ENCODE data around the gene PRDM7. TPM values are rescaled to one million over a fixed set of nuclear protein-coding genes. Genes with fewer than 3 reads are reported as not detected.

The PRDM7 gene
- polyA plus RNA-seq, 2 of the 4 experiments (the other 2 are of a cell fraction) = not detected

DNA sequence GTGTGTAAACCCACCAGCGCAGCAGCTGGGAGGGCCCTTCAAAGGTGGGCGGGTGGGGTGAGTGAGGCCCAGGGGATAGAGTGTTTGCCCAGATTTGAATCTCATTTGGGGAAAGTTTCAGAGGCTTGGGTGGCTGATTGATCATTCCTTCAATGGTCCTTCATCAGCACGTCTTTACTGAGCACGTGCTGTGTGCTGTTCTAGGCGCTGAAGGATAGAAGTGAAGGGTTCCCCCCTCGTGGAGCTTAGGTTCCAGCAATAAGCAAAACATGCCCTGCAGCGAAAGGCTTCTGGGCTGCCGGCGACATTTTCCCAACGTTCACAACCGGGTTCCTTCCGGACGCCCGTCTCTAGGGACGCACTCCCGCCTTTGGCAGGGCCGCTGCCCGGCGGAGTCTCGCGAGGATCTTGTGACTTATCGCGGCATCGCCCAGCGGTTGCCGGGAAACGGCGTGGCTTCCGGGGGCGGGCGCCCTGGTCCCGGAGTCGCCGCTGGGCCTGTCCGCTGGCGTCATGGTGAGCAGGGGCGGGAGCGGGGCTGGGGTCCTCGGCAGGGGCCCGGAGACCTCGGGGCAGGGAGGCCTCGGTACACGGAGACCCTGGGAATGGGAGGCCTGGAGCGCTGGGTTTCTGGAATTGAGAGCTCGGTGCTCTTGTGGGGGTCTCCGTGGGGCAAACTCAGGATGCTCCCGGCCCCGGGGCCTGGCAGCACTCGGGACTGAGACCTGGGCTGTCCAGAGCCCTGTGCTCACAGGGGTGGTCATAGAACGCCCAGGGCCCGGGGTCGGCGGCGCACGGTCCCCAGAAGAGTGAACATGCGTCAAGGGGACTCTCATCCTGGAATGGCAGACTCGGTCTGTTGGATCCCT is 54.7 kb downstream of the PRDM7 start (continued):
- TF ChIP-seq, protein P1, sequence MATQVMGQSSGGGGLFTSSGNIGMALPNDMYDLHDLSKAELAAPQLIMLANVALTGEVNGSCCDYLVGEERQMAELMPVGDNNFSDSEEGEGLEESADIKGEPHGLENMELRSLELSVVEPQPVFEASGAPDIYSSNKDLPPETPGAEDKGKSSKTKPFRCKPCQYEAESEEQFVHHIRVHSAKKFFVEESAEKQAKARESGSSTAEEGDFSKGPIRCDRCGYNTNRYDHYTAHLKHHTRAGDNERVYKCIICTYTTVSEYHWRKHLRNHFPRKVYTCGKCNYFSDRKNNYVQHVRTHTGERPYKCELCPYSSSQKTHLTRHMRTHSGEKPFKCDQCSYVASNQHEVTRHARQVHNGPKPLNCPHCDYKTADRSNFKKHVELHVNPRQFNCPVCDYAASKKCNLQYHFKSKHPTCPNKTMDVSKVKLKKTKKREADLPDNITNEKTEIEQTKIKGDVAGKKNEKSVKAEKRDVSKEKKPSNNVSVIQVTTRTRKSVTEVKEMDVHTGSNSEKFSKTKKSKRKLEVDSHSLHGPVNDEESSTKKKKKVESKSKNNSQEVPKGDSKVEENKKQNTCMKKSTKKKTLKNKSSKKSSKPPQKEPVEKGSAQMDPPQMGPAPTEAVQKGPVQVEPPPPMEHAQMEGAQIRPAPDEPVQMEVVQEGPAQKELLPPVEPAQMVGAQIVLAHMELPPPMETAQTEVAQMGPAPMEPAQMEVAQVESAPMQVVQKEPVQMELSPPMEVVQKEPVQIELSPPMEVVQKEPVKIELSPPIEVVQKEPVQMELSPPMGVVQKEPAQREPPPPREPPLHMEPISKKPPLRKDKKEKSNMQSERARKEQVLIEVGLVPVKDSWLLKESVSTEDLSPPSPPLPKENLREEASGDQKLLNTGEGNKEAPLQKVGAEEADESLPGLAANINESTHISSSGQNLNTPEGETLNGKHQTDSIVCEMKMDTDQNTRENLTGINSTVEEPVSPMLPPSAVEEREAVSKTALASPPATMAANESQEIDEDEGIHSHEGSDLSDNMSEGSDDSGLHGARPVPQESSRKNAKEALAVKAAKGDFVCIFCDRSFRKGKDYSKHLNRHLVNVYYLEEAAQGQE (IDR thresholded peaks at IDR 0.05) = peak; percentile 100
- TF ChIP-seq HOXB5 (CRISPR knock-in tag; IDR thresholded peaks at IDR 0.05) (peak; percentile 90; the same call in 1 of the 2 replicates), MAX (IDR thresholded peaks at IDR 0.05) (peak; percentile 98), TP53 (CRISPR knock-in tag; IDR thresholded peaks at IDR 0.05) (peak; percentile 62; the same call in 1 of the 2 replicates), CBX2 (IDR thresholded peaks at IDR 0.05; ENCODE audit: borderline replicate concordance, low read depth) (no peak), MAFK (IDR thresholded peaks at IDR 0.05; ENCODE audit: partially characterized antibody) (no peak), TFCP2L1 (CRISPR knock-in tag; IDR thresholded peaks at IDR 0.05) (no peak), EHMT2 (IDR thresholded peaks at IDR 0.05; ENCODE audit: low read depth) (no peak), GATA3 (IDR thresholded peaks at IDR 0.05; ENCODE audit: borderline replicate concordance) (peak; percentile 70), BCL3 (IDR thresholded peaks at IDR 0.05) (no peak), RCOR1 (IDR thresholded peaks at IDR 0.05; ENCODE audit: low read depth, low read length) (no peak), RFX5 (IDR thresholded peaks at IDR 0.05) (no peak), CHD2 (IDR thresholded peaks at IDR 0.05; ENCODE audit: low read length, partially characterized antibody) (peak; percentile 99), NPAS2 (CRISPR knock-in tag; IDR thresholded peaks at IDR 0.05; ENCODE audit: borderline replicate concordance) (no peak), EHF (CRISPR knock-in tag; IDR thresholded peaks at IDR 0.05) (peak; percentile 75; the same call in 1 of the 2 replicates), MAZ (IDR thresholded peaks at IDR 0.05; ENCODE audit: borderline replicate concordance, low read depth, low read length) (no peak), CBX8 (IDR thresholded peaks at IDR 0.05) (no peak), SMC3 (IDR thresholded peaks at IDR 0.05) (no peak), POLR2AphosphoS2 (conservative IDR thresholded peaks at IDR 0.05; ENCODE audit: low read length) (no peak), JUN (IDR thresholded peaks at IDR 0.05) (peak; percentile 56 to 82; a peak in 4 of 5 replicates), FOXS1 (CRISPR knock-in tag; IDR thresholded peaks at IDR 0.05) (0 out of 2 replicates have a peak, but pooled peaks have one; percentile 44), SREBF2 (IDR thresholded peaks at IDR 0.05) (no peak), JUNB (IDR thresholded peaks at IDR 0.05) (no peak), CHD4 (IDR thresholded peaks at IDR 0.05; ENCODE audit: borderline replicate concordance) (no peak), FOSL2 (IDR thresholded peaks at IDR 0.05) (no peak), FOSL2 (CRISPR knock-in tag; IDR thresholded peaks at IDR 0.05) (no peak), E2F6 (IDR thresholded peaks at IDR 0.05; ENCODE audit: borderline replicate concordance, low read depth) (peak; percentile 99), RAD21 (conservative IDR thresholded peaks at IDR 0.05 in 1 of 2, IDR thresholded peaks at IDR 0.05 in 1 of 2) (no peak), ZC3H11A (IDR thresholded peaks at IDR 0.05) (no peak)
- TF ChIP-seq, protein P2, sequence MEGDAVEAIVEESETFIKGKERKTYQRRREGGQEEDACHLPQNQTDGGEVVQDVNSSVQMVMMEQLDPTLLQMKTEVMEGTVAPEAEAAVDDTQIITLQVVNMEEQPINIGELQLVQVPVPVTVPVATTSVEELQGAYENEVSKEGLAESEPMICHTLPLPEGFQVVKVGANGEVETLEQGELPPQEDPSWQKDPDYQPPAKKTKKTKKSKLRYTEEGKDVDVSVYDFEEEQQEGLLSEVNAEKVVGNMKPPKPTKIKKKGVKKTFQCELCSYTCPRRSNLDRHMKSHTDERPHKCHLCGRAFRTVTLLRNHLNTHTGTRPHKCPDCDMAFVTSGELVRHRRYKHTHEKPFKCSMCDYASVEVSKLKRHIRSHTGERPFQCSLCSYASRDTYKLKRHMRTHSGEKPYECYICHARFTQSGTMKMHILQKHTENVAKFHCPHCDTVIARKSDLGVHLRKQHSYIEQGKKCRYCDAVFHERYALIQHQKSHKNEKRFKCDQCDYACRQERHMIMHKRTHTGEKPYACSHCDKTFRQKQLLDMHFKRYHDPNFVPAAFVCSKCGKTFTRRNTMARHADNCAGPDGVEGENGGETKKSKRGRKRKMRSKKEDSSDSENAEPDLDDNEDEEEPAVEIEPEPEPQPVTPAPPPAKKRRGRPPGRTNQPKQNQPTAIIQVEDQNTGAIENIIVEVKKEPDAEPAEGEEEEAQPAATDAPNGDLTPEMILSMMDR (IDR thresholded peaks at IDR 0.05) = no peak
- TF ChIP-seq, protein P3, sequence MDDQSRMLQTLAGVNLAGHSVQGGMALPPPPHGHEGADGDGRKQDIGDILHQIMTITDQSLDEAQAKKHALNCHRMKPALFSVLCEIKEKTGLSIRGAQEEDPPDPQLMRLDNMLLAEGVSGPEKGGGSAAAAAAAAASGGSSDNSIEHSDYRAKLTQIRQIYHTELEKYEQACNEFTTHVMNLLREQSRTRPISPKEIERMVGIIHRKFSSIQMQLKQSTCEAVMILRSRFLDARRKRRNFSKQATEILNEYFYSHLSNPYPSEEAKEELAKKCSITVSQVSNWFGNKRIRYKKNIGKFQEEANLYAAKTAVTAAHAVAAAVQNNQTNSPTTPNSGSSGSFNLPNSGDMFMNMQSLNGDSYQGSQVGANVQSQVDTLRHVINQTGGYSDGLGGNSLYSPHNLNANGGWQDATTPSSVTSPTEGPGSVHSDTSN (IDR thresholded peaks at IDR 0.05) = no peak
- TF ChIP-seq, protein P4, sequence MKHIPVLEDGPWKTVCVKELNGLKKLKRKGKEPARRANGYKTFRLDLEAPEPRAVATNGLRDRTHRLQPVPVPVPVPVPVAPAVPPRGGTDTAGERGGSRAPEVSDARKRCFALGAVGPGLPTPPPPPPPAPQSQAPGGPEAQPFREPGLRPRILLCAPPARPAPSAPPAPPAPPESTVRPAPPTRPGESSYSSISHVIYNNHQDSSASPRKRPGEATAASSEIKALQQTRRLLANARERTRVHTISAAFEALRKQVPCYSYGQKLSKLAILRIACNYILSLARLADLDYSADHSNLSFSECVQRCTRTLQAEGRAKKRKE (CRISPR knock-in tag; IDR thresholded peaks at IDR 0.05; ENCODE audit: low read depth) = peak; percentile 87; the same call in 1 of the 2 replicates
- TF ChIP-seq, protein P5, sequence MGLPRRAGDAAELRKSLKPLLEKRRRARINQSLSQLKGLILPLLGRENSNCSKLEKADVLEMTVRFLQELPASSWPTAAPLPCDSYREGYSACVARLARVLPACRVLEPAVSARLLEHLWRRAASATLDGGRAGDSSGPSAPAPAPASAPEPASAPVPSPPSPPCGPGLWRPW (IDR thresholded peaks at IDR 0.05) = no peak
